ENCODE data around the gene MLN.

Gene MLN

DNA sequence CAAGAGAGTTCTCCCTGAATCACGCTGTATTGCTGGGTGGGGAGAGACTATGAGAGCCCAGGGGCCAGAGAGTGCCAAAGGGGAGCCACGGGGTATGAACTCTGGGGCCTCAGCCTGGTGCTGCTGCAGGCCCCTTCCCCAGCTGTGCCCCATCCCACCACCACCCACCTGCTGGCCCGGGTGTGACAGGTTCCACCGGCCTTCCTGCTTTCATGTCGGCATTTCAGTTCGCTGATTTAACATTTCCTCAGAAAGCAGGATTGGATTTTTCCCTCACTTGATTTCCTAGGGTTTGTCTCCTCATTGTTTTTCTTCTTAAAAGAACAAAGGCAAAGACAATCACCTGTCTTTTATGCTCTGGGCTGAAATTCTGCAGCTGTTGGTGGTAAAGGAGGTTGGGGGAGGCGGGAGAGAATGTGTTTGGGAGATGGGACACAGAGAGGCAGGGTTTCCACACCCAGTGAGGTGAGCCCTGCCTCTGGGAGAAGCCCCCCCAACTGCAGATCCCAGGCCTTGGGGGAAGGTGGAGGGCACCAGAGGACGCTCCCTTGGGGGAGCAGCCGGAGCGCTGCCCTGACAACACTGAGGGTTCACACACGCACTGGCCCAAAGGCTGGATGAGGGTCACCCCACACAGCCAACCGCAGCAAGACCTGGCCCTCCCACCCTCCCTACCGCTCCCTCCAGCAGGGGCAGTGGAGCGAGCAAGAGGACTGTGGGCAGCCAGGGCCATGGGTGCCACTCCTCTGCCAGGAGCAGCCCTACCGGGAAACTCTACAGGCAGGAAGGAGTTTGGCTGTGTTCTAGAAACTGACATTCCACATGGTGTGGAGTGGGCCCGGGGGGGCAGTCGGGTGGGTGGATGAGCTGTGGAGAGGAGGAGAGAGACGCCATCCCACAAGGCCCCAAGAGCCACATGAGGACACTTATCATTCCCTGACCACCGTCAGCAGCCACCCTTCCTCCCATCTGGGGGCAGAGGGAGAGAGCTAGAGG lies 10.5 kb upstream of the MLN start:
- no peak for DNase-seq

DNA sequence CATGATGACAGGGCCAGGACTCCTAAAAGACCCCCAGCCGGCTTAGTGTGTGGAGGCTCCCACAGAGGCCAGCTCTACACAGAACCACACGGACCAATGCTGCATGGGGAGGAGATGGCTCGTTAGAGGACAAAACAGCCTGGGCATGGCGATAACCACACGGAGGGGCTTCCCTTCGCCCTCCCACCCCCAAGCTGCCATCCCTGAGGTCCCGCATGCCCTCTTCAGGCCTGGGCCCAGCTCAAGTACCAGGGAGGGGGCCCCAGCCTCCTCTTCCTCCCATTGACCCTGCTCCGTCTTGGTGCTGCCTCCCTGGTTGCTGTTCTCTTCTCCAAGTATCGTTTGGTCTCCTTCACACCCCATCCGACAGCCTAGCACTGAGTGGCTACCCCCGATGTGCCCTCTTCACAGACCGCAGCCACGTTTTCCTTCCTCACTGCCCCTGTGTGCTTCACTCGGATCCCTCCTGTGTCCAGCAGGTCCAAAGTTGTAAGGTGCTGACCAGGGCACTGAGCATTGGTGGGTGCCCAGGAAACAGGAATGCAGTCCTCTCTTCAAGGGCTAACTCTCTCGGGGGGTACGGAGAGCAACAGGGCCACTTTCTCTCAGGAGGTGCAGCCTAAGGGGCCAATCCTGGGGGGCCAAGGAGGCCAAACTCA lies 9.6 kb upstream of the MLN start:
- no peak for DNase-seq

DNA sequence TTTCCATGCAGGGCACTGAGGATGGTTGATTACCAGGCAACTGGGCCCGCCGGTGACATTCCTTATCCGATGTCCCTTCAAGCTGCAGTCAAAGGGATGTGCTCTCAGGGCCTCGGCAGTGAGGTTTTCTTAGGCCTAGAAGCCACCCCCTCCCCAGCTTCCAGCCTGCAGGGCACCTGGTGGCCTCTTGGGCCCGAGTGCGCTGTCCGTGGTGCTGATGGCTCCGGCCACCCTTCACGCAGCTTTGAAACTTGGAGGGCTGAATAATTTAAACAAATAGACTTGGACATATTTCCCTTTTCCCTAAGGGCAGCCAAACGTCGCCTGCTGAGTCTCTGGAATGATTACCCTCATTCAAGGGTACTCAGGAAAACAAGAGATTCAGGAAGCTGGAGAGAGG lies 8.9 kb upstream of the MLN start:
- DNase-seq, result peak in 1 of 2 donors; percentile 27

DNA sequence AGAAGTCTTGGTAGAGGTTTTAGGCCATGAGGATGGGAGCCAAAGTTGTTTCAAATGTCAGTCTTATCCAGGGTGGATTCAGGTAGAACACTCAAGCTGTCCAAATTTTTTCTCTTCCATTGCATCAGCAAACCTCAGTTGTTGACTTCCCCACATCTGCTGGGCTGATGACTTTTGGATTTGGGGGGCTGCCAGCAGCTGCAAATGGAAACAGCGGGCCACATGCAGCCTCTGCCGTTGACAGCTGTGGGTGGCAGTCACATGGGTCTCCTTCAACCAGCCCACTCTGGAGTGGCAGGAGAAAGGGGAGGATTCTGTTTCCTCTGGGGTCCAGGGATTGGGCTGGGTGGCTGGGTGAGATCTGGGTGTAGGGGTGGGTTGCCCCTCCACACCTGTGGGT lies 5.8 kb upstream of the MLN start:
- no peak for DNase-seq

DNA sequence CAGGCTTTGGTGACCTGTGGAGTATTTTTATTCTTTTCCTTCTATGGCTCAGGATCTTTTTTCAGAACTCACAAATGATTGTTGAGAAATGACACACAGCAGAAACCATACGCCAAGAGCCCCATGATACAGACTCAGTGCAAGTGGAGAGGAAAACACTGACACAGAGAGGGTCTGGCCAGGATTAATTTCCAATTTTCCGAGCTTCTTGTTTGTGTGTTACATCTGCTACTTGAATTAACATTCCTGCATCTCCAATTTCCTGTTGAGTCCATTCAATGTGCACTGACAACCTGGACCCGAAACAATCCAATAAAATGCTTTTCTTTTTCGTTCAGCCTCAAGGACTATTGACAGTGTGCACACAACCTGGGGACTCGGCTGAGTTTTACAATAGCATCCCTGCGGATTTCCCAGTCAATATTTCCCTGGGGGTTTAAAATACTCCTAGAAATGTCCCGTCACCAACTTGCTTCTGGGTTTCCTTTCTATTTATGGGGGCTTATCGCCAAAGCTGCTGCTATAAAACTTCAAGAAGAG lies 4.9 kb upstream of the MLN start:
- DNase-seq, result no peak

DNA sequence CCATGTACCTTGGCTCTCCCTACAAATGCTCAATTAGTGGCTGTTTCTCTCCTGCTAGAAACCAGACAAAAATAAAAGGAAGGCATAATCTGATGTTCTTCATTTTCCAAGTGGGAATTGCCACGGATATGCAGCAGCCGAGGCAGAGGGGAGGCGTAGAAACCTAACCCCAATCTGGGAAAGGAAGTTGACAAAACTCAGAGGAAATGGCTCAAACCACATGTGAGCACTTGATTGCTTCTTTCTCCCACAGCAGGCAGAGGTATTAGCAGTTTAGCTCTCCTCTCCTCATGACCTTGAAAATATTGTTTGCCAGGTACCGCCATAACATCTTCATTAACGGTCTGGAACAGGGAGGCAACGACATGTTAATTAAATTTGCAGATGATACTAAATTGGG lies 3.8 kb upstream of the MLN start:
- no peak for DNase-seq

DNA sequence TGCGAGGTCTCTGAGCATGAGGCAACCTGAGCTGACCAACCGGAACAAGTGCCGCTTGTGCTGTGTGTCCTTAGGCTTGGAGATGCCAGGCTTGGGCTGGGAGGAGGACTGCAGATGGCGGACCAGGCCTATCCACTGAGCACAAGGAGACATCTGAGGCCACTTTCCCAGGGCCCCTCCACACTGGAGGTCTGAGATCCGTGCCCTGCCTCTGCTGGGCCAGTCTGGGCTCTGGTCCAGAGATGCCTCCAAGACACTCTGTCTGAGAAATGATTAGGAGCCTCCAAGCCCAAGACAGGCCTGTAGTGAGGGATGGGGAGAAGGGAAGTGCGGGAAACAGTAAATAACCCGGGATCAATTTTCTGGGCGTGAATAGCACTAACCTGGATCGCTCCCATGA lies 3.0 kb upstream of the MLN start:
- DNase-seq, result no peak

DNA sequence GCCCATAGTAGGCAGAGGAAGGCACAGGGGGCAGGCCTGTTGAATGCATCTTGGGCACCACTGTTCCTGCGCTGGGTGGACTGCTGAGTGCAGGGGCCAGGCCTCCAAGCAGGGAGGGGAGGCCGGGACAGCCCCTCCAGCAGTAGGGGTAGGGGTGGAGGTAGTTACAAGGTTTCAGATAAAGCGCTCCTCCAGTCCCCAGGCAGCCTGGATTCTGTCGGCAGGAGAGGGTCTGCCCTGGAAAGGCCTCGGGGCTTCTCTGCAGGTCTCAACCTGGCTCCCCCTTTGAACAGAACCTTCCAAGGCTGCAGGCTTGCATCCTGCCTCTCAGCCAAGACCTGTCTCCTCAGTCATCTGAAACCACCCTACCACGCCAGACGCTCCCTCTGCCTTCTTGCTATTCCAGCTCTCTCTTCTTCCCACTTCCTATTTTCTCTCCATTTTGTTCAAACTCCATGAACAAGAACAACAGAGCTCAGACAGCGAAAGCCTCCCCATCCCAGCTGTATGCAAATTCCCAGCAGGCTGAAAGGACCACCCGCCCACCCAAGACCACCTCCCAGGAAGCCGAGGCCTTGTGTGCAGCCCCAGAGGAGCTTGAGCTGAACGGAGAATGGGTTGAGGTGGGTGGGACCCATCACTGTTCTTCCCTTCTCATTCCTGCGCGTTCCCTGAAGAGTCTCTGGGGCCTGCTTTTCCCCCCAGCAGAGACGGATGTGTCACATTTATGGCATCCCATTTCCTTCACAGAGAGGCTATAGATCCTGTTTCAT lies 1.4 kb downstream of the MLN start:
- DNase-seq, result no peak

DNA sequence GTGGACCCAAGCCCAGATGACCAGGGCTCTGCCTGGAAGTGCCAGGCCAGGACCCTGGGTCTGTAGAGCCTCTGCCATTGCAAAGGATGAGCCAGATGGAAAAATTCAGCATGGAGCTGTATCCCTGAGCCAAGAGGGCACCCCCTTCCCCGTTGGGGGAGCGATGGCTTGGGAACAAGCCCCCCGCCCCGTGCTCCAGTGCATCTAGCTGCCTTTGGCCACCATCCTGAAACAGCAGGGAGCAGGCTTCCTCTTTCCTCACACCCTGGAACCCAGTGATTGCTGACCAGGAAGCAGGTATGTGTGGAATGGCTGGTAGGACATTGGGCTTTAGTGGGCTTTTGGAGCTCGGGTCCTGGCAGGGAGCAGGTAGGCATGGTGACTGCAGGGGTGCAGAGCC lies 2.2 kb downstream of the MLN start:
- no peak for DNase-seq

DNA sequence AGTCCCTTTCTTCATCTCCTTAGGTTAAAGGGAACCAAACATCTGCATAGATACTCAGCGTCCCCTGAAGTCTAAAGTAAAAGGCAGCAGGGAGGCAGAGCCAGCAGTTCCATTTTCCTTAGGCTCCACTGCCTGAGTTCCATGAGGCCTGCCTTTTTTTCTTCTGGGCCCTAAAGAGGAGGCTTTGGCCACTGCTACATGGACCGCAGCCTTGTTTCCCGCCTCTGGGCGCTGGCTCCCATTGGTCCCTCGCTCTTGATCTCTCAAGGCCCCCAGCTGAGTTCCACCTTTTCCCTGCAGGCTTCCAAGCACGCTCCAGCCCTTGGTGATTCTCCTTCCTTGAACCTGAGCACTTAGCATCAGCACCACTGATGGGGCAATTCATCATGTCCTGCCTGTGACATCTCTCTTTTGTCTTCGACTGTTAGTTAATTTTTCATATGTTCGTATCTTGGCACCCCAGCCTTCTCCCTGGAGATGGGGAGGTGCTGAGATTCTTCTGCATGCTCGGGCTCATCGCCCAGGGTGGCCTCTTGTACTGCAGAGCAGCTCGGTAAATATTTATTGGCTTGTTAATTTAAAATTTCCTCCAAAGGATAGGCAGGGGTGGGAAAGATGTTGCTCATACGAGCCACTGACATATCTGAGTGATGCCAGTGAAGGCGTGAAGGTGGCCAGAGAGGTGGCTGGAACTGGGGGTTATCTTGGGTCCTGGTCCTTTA lies 3.4 kb downstream of the MLN start:
- DNase-seq, result no peak

DNA sequence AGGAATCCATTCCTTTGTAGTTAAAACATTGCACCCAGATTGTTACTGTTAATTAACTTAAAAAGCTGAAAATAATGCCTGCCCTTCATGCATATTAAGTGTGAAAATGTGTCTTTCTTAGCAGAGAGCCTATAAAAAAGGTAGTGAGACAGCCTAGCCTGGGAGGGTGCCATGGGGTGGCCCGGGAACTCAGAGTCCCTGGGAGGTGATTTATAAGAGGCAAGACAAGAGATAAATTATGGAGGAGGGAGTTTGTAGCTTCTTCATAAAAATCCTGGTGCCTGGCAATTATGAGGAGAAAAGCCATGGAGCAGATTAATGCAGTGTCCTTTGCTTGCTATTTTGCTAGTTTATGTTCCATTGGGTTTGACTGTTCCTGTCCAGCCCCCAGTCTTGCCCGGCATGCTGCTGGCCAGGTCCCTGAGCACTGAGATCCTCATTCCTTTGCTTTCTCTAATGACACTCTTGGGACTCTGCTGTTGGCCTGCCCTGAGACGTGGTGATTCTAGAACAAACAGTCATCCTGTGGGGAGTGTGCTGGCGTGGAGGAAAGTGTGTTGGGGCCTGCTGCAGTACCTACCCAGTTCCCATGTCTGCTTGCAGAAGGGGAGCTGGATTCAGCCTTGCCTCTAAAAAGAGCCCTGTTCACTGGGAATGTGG lies 4.2 kb downstream of the MLN start:
- no peak for DNase-seq

DNA sequence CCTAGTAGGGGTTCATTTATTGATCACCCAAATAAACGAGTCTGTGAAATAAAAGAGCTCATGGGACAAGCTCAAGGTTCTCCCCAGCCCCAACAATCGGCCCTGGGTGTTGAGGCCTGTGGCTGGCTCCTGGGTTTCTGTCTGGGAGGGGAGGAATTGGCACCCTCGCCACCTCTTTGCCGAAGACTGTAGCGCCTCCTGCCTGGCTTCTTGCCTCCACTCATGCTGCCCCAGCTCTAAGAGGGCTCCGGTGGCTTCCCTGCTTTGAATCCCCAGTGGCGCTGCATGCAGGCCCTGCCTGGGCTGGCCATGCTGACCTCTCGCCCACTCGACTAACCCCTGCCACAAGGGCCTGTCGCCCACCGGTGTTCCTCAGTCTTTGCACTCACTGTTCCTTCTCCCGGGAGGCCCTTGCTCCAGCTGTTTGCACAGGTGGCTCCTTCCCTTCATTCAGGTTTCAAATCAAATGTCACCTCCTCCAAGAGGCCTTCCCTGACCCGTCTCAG lies 5.4 kb downstream of the MLN start:
- DNase-seq, result no peak

DNA sequence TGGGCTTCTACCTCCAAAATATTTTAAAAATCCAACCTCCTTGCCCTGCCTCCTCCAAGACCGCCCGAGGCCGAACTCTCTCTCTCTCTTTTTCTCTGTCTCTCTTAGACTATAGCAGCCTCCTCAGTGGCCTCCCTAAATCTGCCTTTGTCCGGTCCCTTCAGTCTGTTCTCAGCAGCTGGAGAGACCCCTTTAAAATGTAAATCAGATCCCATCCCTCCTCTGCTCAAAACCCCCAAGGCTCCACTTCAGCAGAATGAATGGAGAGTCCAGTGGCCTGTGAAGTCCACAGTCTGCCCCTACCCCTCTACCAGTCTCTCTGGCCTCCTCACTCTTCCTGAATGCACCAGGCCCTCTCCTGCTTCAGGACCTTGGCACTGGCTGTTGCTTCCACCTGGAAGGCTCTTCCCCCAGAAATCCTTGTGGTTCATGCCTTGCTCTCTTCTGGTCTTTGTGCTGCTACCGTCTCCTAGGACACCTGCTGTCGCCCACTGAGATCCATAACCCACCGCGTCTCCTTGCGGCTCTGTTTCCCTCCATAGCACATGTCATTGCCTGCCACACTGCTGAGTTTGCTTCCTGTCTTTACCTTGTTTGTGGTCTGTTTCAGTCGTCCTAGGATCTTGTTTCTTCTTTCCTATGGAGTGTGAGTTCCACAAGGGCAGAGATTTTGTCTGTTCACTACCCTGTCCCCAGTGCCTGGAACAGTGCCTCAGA lies 6.0 kb downstream of the MLN start:
- DNase-seq, result no peak

DNA sequence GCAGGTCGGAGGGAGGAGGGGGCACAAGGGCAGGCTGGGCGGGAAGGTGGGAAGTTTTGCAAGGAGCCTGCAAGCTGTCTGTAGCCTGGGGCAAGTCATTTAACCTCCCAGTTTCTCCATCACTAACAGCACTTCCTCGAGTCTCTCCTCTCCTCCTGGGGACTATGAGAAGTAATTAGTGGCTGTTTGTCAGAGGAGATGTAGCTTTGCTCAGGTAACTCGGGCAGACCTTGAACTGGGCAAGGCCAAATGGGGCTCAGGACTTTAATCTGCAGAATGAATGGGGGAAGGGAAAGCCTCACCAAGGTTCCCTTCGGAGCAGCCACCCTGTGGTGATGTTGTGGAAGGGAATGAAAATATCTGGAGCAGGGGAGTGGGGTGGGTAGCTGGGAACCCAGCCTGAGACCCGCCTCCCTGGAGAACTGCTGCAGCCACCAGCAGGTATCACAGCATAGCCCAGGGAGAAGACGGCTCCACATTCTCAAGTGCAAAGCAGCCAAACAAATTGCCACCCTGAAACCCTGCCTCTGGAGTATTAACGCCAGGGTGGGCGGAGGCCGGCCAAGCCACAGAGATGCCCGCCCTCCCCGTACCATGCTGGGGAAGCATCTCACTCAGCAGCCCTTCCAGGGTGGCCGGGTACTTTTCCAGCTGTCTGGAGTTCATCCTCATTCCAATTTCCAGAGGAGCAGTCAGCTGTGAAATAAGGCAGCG lies 8.7 kb downstream of the MLN start:
- DNase-seq, result no peak

DNA sequence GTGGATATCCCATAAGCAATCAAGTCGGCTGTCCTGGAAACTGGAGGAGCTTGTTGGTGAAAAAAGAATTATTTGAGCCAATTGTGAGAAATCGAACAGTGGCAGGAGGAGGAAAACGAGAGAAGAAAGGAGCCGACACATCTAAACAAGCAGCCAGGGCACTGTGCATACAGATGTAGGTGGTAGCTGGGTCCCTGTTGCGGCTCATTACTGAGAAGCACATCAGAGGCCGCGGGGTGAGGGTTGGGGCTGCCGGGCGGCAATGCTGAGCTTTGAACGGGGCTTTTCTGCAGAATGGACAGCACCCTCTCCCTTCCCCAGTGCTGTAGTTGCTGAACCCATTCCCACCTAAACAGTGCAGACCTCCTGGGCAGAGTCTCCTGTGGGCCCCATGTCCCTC lies 10.8 kb downstream of the MLN start:
- DNase-seq, result no peak

DNA sequence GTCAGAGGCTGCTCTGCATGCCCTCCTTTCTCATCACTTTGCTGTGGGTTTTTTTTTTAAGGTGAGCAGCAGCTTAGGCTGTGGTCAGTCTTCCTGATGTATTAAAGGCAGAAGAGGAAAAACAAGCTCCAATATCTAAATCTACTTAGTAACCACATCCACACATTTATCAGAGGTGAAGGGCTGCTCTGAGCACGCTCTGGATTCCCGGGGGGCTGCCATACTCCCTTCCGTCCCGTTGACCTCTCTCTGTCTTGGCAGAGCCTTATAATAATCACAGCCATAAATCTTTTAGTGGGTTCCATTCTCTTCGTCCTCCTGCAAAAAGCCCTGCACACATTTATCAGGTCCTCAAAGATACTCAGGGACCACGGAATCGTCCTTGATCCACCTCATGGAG lies 12.2 kb downstream of the MLN start:
- DNase-seq, result no peak

DNA sequence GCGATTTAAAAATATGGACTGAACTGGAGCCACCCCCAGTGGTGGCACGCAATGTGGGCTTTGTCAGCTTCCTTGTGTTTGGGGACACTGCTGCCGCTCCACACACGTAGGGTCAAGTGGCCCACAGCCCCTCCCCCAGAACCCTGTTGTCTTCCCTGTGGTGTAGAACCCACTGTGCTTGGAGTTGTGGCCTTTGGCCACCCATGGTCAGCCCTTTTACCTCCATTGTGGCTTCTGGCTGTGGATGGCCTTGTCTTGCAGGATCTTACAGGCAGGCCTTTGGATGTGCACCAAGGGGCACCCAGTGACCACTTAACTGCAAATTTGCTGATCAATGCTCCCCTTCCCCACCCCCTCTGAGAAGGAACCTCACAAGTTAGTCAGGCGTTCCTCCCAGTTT lies 12.9 kb downstream of the MLN start:
- no peak for DNase-seq

DNA sequence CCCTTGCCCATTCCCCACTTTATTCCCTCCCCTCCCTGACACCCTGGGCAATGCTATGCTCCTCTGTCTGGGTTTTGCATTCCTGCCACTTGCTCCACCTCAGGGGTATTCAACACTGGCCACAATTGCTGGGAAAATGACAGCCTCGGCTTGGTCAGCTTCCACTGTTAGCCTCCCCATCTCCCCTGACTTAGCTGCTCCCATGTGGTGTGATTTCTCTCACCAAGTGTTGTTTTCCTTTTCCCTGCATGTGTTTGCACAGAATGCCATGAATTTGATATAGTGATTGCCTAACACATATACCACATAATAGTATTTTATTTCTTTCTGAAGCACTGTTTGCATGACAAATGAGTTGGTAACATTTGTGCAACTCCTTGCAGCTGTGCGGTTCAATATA lies 13.4 kb downstream of the MLN start:
- DNase-seq, result no peak

DNA sequence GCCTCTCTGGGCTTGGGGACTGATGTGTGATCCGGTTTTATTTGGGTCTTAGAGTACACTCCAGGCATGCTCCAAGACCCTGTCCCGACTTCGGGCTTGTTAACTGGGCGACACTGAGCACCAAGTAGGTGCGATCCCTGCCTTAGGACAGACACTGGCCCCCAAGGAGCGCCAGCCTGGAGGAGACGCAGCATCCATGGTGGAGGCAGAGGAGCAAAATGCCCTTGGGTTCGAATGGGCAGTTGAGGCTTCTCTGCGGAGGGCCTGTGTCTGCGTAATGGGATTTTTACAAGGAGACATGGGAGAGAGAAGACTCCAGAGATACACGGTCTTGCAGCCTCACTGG lies 14.3 kb downstream of the MLN start:
- no peak for DNase-seq

DNA sequence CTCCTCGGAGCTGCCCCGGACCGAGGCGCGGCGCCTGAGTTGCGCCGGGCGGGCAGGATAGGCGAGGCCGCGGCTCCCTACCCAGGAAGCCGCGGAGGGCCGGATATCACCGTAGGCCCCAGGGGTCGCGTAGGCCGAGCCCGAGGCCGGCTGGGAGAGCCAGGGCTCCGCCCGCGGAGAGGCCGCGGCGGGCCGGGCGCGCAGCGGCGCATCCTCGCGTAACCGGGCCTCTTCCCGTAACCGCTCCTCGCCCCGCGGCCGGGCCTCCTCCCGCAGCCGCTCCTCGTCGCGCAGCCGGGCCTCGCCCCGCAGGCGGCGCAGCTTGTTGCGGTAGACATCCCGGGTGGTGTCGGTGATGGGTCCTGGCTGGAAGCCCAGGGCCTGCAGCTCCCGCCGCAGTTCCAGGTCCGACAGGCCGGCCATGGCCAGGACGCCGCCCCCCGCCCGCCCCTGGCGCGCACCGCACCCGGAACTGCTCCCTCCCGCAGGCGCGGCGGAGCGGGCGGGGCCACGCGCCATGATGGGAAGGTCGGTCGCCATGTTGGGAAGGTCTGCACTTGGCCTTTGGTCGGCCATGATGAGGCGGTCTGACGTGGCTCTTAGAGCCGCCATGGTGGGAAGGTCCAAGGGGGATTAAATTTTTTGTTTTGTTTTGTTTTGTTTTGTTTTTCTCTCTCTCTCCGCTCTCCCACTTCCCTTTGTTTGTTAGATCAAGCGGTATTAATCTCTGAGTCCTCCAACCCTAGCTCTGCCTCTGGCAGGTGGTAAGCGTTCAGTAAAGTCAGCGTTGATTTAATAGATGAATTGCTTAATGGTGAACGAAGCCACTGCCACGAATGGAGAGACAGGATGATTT lies 14.9 kb downstream of the MLN start, which contains the start of gene LEMD2:
Gene LEMD2, minus strand, starts transcription at position 437 of the 856 bp plus-strand sequence. Its CDS starts 14 bp downstream, at position 423.
- peak; percentile 90 to 95 for DNase-seq
